GM19023 (cell line): ENCODE measurements around the gene C5AR1.
"Not testable (repeated sequence)": the region's sequence is repeated elsewhere in the genome, so short reads cannot be mapped to it uniquely, and the experiment has no call there.

Experiments
- ATAC-seq: cut with Tn5 transposase; IDR thresholded peaks from one replicate; pipeline ENCODE4 v1.9.1; 2021; ENCODE audit warnings: mild to moderate bottlenecking, moderate library complexity; ENCODE audit not compliant: unreplicated experiment

Gene C5AR1

GRCh38 chr19:47330466-47330869 is 20.8 kb downstream of the C5AR1 start:
- ATAC-seq: no peak

GRCh38 chr19:47331490-47331889 is 21.8 kb downstream of the C5AR1 start:
- ATAC-seq: no peak

- no peak for ATAC-seq
Measured at GRCh38 chr19:47331931-47332547, 22.4 kb downstream of the C5AR1 start, which contains the start of gene C5AR2. TSS of gene C5AR2 (plus strand) at chr19:47332175. CDS start at chr19:47340800, 8,625 bp downstream.

- not testable (repeated sequence) for ATAC-seq
Measured at GRCh38 chr19:47336765-47337718, 27.4 kb downstream of the C5AR1 start.

- no peak for ATAC-seq
Measured at GRCh38 chr19:47339196-47339880, 29.7 kb downstream of the C5AR1 start.

- ATAC-seq: no peak
Measured at GRCh38 chr19:47340477-47341208, 31.0 kb downstream of the C5AR1 start.

- no peak for ATAC-seq
Measured at GRCh38 chr19:47341734-47342133, 32.1 kb downstream of the C5AR1 start.

- ATAC-seq: no peak
Measured at GRCh38 chr19:47343194-47343802, 33.6 kb downstream of the C5AR1 start.

- no peak for ATAC-seq
Measured at GRCh38 chr19:47344425-47344824, 34.8 kb downstream of the C5AR1 start.

- ATAC-seq: not testable (repeated sequence)
Measured at GRCh38 chr19:47346024-47346423, 36.4 kb downstream of the C5AR1 start.

GRCh38 chr19:47348819-47349795 is 39.4 kb downstream of the C5AR1 start, which contains the start of gene DHX34:
TSS of gene DHX34 (plus strand) at chr19:47349315. CDS start at chr19:47353031, 3,716 bp downstream.
- peak; percentile 96 for ATAC-seq

GRCh38 chr19:47350630-47351029 is 41.0 kb downstream of the C5AR1 start:
- ATAC-seq: no peak

- ATAC-seq: no peak
Measured at GRCh38 chr19:47351548-47351947, 41.9 kb downstream of the C5AR1 start.

- no peak for ATAC-seq
Measured at GRCh38 chr19:47352095-47352494, 42.4 kb downstream of the C5AR1 start.

GRCh38 chr19:47353307-47353712 is 43.6 kb downstream of the C5AR1 start:
- ATAC-seq: no peak

GRCh38 chr19:47356900-47357299 is 47.2 kb downstream of the C5AR1 start:
- no peak for ATAC-seq

GRCh38 chr19:47357788-47358680 is 48.4 kb downstream of the C5AR1 start:
- no peak for ATAC-seq

GRCh38 chr19:47358936-47359335 is 49.3 kb downstream of the C5AR1 start:
- ATAC-seq: no peak
